WTC11 (cell line): ENCODE results near the gene DLGAP3. TPM values are rescaled to one million over a fixed set of nuclear protein-coding genes. Genes with fewer than 3 reads are reported as not detected.

ENCODE experiments used
- ATAC-seq: fragments of 200-7000 bp; cut with Tn5 transposase; 2 replicates; pipeline ENCODE4 v1.10.0; 2021; ENCODE audit warnings: mild to moderate bottlenecking, moderate library complexity
- CTCF ChIA-PET: fragments of 300-600 bp; sonication (Branson Sonifier 250); formaldehyde crosslinking; loops from one replicate; lab custom pipeline; 2021; ENCODE audit warnings: antibody characterized with exemption; lab: Charles Lee
- POLR2A ChIA-PET: fragments of 350-600 bp; sonication (Branson Sonifier 250); formaldehyde crosslinking; loops from one replicate; lab custom pipeline; 2021; ENCODE audit warnings: antibody characterized with exemption; lab: Charles Lee
- DNase-seq: peaks from one replicate; pipeline ENCODE4 v3.0.0; 2021; ENCODE audit warnings: low spot score
- H3K27ac Mint-ChIP-seq: 2 replicates; pipeline ENCODE4 v1.8.0; 2021; ENCODE audit warnings: mixed read lengths
- H3K27me3 Mint-ChIP-seq: 2 replicates; pipeline ENCODE4 v1.8.0; 2021; ENCODE audit warnings: low read depth, mild to moderate bottlenecking, moderate library complexity, mixed read lengths
- H3K36me3 Mint-ChIP-seq: 2 replicates; pipeline ENCODE4 v1.8.0; 2021; ENCODE audit warnings: mixed read lengths
- H3K4me1 Mint-ChIP-seq: 2 replicates; pipeline ENCODE4 v1.8.0; 2022; ENCODE audit warnings: mixed read lengths
- H3K4me3 Mint-ChIP-seq: 2 replicates; pipeline ENCODE4 v1.8.0; 2021; ENCODE audit warnings: mild to moderate bottlenecking, moderate library complexity, mixed read lengths
- H3K9me3 Mint-ChIP-seq: 2 replicates; pipeline ENCODE4 v1.8.0; 2021; ENCODE audit warnings: mixed read lengths
- ATF1 ChIP-seq: sonication (generic); formaldehyde crosslinking; IDR thresholded peaks from 2 replicates; pipeline ENCODE4 v1.8.1; 2023; ENCODE audit warnings: mild to moderate bottlenecking, moderate library complexity, missing genetic modification reagents
- CDX4 ChIP-seq: fragments of 250-450 bp; sonication (Bioruptor Pico); IDR thresholded peaks from 2 replicates; pipeline ENCODE4 v1.9.0; 2021; ENCODE audit warnings: moderate library complexity, mild to moderate bottlenecking, inconsistent platforms, borderline replicate concordance
- CREB1 ChIP-seq: sonication (generic); formaldehyde crosslinking; IDR thresholded peaks from 2 replicates; pipeline ENCODE4 v1.8.0; 2023; ENCODE audit warnings: mild to moderate bottlenecking, missing genetic modification reagents
- FOXK1 ChIP-seq: sonication (generic); formaldehyde crosslinking; IDR thresholded peaks from 2 replicates; pipeline ENCODE4 v1.8.0; 2022; ENCODE audit warnings: mild to moderate bottlenecking, moderate library complexity, missing genetic modification reagents
- GTF2I ChIP-seq: fragments of 250-450 bp; sonication (Bioruptor Pico); conservative IDR thresholded peaks from 2 replicates; pipeline ENCODE4 v1.4.0; 2021; ENCODE audit warnings: mild to moderate bottlenecking
- HMGXB4 ChIP-seq: sonication (generic); formaldehyde crosslinking; IDR thresholded peaks from 2 replicates; pipeline ENCODE4 v1.8.1; 2023; ENCODE audit warnings: mild to moderate bottlenecking, moderate library complexity, missing genetic modification reagents
- KAT7 ChIP-seq: sonication (generic); formaldehyde crosslinking; IDR thresholded peaks from 2 replicates; pipeline ENCODE4 v1.8.1; 2023; ENCODE audit warnings: missing genetic modification reagents, mild to moderate bottlenecking, borderline replicate concordance
- NFATC4 ChIP-seq: fragments of 250-450 bp; sonication (Bioruptor Pico); IDR thresholded peaks from 2 replicates; pipeline ENCODE4 v1.9.0; 2021; ENCODE audit warnings: mild to moderate bottlenecking
- NFYB ChIP-seq: sonication (generic); formaldehyde crosslinking; conservative IDR thresholded peaks from 2 replicates; pipeline ENCODE4 v1.8.0; 2022; ENCODE audit warnings: low read depth, missing genetic modification reagents
- SMAD3 ChIP-seq: sonication (generic); formaldehyde crosslinking; IDR thresholded peaks from 2 replicates; pipeline ENCODE4 v1.8.0; 2022; ENCODE audit warnings: missing genetic modification reagents, mild to moderate bottlenecking, borderline replicate concordance
- SMAD4 ChIP-seq: sonication (generic); formaldehyde crosslinking; IDR thresholded peaks from 2 replicates; pipeline ENCODE4 v1.8.0; 2022; ENCODE audit warnings: mild to moderate bottlenecking, missing genetic modification reagents
- TEAD4 ChIP-seq: sonication (generic); formaldehyde crosslinking; IDR thresholded peaks from 2 replicates; pipeline ENCODE4 v1.8.0; 2022; ENCODE audit warnings: mild to moderate bottlenecking, missing genetic modification reagents
- USF2 ChIP-seq: sonication (generic); formaldehyde crosslinking; IDR thresholded peaks from 2 replicates; pipeline ENCODE4 v1.8.1; 2023; ENCODE audit warnings: mild to moderate bottlenecking, missing genetic modification reagents, moderate library complexity
- ZNF121 ChIP-seq: sonication (generic); formaldehyde crosslinking; IDR thresholded peaks from 2 replicates; pipeline ENCODE4 v1.8.0; 2023; ENCODE audit warnings: missing genetic modification reagents
- ZNF219 ChIP-seq: sonication (generic); formaldehyde crosslinking; IDR thresholded peaks from 2 replicates; pipeline ENCODE4 v1.8.0; 2023; ENCODE audit warnings: missing genetic modification reagents, mild to moderate bottlenecking, borderline replicate concordance
- ZNF396 ChIP-seq: fragments of 250-450 bp; sonication (Bioruptor Pico); IDR thresholded peaks from 2 replicates; pipeline ENCODE4 v1.8.0; 2021; ENCODE audit warnings: mild to moderate bottlenecking, moderate library complexity, borderline replicate concordance
- ZNF532 ChIP-seq: fragments of 250-450 bp; sonication (Bioruptor Pico); IDR thresholded peaks from 2 replicates; pipeline ENCODE4 v1.9.0; 2021; ENCODE audit warnings: mild to moderate bottlenecking, borderline replicate concordance
- ZNF671 ChIP-seq: fragments of 250-450 bp; sonication (Bioruptor Pico); IDR thresholded peaks from 2 replicates; pipeline ENCODE4 v1.8.0; 2021; ENCODE audit warnings: mild to moderate bottlenecking
- total RNA-seq: library from RNA; stranded (reverse); gene quantifications from 3 replicates; pipeline ENCODE4 v1.2.3, GENCODE V29; 2021

Gene DLGAP3
- total RNA-seq, 1 experiment from 2014 or later: 11.3 TPM

- TF ChIP-seq ZNF671 (CRISPR knock-in tag): no peak
- 0 out of 2 replicates have a peak, but pooled peaks have one; percentile 11 for TF ChIP-seq FOXK1 (CRISPR knock-in tag)
- no peak for TF ChIP-seq ATF1 (CRISPR knock-in tag)
- TF ChIP-seq ZNF121 (CRISPR knock-in tag): no peak
- TF ChIP-seq SMAD3 (CRISPR knock-in tag): no peak
- TF ChIP-seq USF2: peak; percentile 5; the same call in 1 of the 2 replicates
- TF ChIP-seq SMAD4: 0 out of 2 replicates have a peak, but pooled peaks have one; percentile 14
- TF ChIP-seq ZNF532 (CRISPR knock-in tag): no peak
- no peak for TF ChIP-seq ZNF396 (CRISPR knock-in tag)
- no peak for TF ChIP-seq CDX4
- no peak for TF ChIP-seq NFYB (CRISPR knock-in tag)
- TF ChIP-seq CREB1: peak; percentile 43; the same call in 1 of the 2 replicates
- TF ChIP-seq NFATC4 (CRISPR knock-in tag): no peak
- no peak for TF ChIP-seq ZNF219 (CRISPR knock-in tag)
- TF ChIP-seq HMGXB4 (CRISPR knock-in tag): no peak
- TF ChIP-seq GTF2I (CRISPR knock-in tag): no peak
Measured at GRCh38 chr1:34885405-34886247, 43.8 kb downstream of the DLGAP3 start (continued).

GRCh38 chr1:34884961-34885360 is 44.5 kb downstream of the DLGAP3 start:
- no peaks in the 10 kb centered on the region for H3K9me3 Mint-ChIP-seq
- DNase-seq (peak; percentile 75), ATAC-seq (peak; percentile 68)
- H3K27me3 Mint-ChIP-seq: peaks cover 40% of the 10 kb centered on the region
- CTCF ChIA-PET: interaction anchor here (0.6 to 3.3 kb wide), 18 partner anchors 13 to 366 kb away, joined by 3 to 47 read pairs (median 4); partner anchors contain the start of genes DLGAP3, SMIM12 and TMEM35B
- H3K4me3 Mint-ChIP-seq: peak overlapping the region; percentile 88
- POLR2A ChIA-PET: interaction anchor here (0.9 to 1.6 kb wide), 5 partner anchors 18 to 45 kb away, joined by 3 to 6 read pairs (median 5); partner anchors contain the start of gene DLGAP3
- no peaks in the 10 kb centered on the region for H3K36me3 Mint-ChIP-seq
- peaks cover 7% of the 10 kb centered on the region; the same call in 1 of the 2 replicates for H3K4me1 Mint-ChIP-seq
- TF ChIP-seq TEAD4 (CRISPR knock-in tag): no peak
- peak; percentile 47; the same call in 1 of the 2 replicates for TF ChIP-seq KAT7 (CRISPR knock-in tag)
- TF ChIP-seq, all 79 proteins: peak for 1
- no peak overlapping the region for H3K27ac Mint-ChIP-seq
